Measurements from ENCODE around the gene EPO. TPM values are rescaled to one million over a fixed set of nuclear protein-coding genes. Genes with fewer than 3 reads are reported as not detected.

EPO gene
- total and polyA plus RNA-seq, 2 donors from 2014 or later: not detected

DNA sequence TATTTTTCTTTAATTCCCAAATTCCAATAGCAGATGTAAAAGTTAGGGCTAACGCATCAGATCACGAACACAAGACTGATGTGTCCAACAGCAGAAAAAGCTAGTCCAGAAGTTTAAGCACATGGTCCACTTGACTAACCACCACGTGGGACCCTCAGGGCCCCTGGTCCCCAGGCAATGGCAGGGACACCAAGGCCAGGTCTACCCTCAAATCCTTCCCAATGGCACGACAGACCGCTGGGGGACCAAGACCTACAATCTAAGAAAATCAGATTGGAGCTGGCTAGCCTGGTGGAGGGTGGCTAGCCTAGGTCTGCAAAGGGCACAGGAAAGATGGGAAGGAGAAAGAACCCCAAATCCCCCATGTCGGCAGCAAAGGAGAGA lies 27.7 kb upstream of the EPO start:
- Histone ChIP-seq H3K4me1 (ENCODE audit: control insufficient read depth in 2 of 3, insufficient read depth in 2 of 3, low read depth in 1 of 3, low read length in 3 of 3) (peaks cover 0 to 23% (median 15%) of the 10 kb centered on the region in 3 donors), H3K4me3 (ENCODE audit: low read length in 3 of 3) (peak overlapping the region; percentile 23 to 79 (median 74)), H3K9ac (ENCODE audit: low read length in 3 of 3) (peak overlapping the region in 2 of 3 donors; percentile 25 to 84), H3K36me3 (ENCODE audit: control insufficient read depth in 2 of 3, insufficient read depth in 3 of 3, low read length in 3 of 3) (peaks cover 0 to 5% (median 0%) of the 10 kb centered on the region in 3 donors), H3K9me3 (ENCODE audit: control insufficient read depth in 2 of 3, insufficient read depth in 1 of 3, low read length in 3 of 3) (no peaks in the 10 kb centered on the region), H3K27ac (ENCODE audit: low read depth in 2 of 2, low read length in 2 of 2) (no peak overlapping the region), H3K27me3 (ENCODE audit: control insufficient read depth, insufficient read depth, low read length) (no peaks in the 10 kb centered on the region)
- FAIRE-seq (no peak), DNase-seq (peak in 2 of 5 donors; percentile 37 to 41)
- intact Hi-C loops (cut with DNase I): no loop called here
- TF ChIP-seq, protein P1, sequence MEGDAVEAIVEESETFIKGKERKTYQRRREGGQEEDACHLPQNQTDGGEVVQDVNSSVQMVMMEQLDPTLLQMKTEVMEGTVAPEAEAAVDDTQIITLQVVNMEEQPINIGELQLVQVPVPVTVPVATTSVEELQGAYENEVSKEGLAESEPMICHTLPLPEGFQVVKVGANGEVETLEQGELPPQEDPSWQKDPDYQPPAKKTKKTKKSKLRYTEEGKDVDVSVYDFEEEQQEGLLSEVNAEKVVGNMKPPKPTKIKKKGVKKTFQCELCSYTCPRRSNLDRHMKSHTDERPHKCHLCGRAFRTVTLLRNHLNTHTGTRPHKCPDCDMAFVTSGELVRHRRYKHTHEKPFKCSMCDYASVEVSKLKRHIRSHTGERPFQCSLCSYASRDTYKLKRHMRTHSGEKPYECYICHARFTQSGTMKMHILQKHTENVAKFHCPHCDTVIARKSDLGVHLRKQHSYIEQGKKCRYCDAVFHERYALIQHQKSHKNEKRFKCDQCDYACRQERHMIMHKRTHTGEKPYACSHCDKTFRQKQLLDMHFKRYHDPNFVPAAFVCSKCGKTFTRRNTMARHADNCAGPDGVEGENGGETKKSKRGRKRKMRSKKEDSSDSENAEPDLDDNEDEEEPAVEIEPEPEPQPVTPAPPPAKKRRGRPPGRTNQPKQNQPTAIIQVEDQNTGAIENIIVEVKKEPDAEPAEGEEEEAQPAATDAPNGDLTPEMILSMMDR (IDR thresholded peaks at IDR 0.05; ENCODE audit: borderline replicate concordance, extremely low read depth, insufficient read depth): no peak

DNA sequence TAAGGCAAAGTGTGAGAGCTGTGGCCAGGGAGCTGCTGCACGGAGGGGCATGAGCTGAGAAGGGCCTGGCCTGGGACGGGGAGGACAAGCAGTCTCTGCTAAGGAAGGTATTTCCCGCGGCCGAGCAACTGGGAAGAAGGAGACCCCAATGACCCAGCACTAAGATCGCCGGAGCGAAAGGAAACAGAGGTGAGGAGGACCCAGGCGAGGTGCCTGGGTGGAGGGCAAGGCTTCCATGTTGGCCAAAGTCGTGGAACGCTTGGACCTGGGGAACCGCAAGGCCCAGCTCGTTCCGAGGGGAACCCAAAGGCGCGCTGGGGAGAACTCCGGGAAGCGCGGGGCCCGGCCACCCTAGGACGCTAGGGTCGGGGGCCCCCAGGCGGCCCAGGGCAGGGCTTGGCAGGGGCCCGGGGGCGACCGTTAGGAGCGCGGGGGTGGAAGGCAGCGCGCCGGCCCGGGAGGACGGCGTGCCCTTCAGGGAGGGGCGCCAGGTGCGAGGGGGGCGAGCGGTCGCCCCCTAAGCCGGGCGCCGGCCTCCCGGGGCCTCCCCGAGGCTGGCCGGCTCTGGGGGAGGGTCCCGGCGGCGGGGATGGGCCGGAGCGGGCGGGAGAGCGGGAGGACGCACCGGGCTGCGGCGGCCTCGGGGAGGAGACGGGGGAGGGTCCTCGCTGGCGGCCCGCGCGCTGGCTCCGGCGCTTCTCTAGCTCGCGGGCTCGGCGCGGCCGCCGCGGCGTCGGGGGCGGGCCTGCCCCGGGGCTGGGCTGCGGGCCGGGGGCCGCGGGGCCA lies 26.8 kb upstream of the EPO start:
- peak overlapping the region; percentile 74 to 79 (median 74) for H3K4me3 ChIP-seq (ENCODE audit: low read length in 3 of 3)
- H3K4me1 ChIP-seq (ENCODE audit: control insufficient read depth in 2 of 3, insufficient read depth in 2 of 3, low read depth in 1 of 3, low read length in 3 of 3): peaks cover 0 to 23% (median 15%) of the 10 kb centered on the region in 3 donors
- H3K36me3 ChIP-seq (ENCODE audit: control insufficient read depth in 2 of 3, insufficient read depth in 3 of 3, low read length in 3 of 3): peaks cover 0 to 1% (median 0%) of the 10 kb centered on the region in 3 donors
- TF ChIP-seq, protein P1 (IDR thresholded peaks at IDR 0.05; ENCODE audit: borderline replicate concordance, extremely low read depth, insufficient read depth): no peak
- no peak for FAIRE-seq
- H3K27me3 ChIP-seq (ENCODE audit: control insufficient read depth, insufficient read depth, low read length): no peaks in the 10 kb centered on the region
- peak overlapping the region in 1 of 2 donors; percentile 57 for H3K27ac ChIP-seq (ENCODE audit: low read depth in 2 of 2, low read length in 2 of 2)
- intact Hi-C loops (cut with DNase I): no loop called here
- H3K9me3 ChIP-seq (ENCODE audit: control insufficient read depth in 2 of 3, insufficient read depth in 1 of 3, low read length in 3 of 3): no peaks in the 10 kb centered on the region
- peak in 2 of 5 donors; percentile 70 to 74 for DNase-seq
- H3K9ac ChIP-seq (ENCODE audit: low read length in 3 of 3): peak overlapping the region; percentile 58 to 84 (median 78)

DNA sequence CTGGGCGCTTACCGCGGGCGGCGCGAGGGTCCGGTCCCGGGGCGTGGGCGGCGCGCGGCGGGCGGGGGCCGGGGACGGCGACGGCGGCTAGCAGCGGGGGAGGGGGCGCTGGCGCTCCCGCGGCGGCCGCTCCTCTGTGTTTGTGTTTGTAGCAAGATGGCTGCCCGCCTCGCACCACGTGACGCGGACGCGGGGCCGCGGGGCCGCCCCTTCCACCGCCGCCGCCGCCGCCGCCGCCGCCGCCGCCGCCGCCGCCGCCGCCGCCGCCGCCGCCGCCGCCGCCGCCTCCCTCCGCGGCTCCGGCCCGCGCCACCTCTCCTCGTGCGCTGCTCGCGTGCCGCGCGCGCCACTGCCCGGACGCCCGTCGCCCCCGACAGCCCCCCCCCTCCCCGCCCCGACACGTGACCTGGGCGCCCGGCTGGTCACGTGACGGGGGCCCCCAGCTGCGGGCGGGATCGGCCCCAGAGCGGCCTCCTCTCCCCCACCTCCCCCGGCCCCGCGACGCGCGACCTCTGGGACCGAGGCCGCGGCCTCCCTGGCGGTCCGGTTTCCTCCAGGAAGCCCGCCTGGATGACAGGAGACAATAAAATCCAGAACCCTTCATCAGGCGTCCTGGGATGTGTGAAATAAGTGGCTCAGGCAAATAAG lies 26.0 kb upstream of the EPO start, which contains the start of gene GIGYF1:
GIGYF1 (minus strand) TSS at position 153 of the 648 bp plus-strand sequence. CDS start 6,012 bp downstream, outside the sequence.
- Histone ChIP-seq H3K27ac (ENCODE audit: low read depth in 2 of 2, low read length in 2 of 2) (peak within 1 kb of the TSS in 1 of 2 donors; percentile 57), H3K27me3 (ENCODE audit: control insufficient read depth, insufficient read depth, low read length) (no peaks in the 10 kb centered on the region), H3K9ac (ENCODE audit: low read length in 3 of 3) (peak within 1 kb of the TSS; percentile 58 to 84 (median 78)), H3K9me3 (ENCODE audit: control insufficient read depth in 2 of 3, insufficient read depth in 1 of 3, low read length in 3 of 3) (no peaks in the 10 kb centered on the region), H3K4me3 (ENCODE audit: low read length in 3 of 3) (peak within 1 kb of the TSS; percentile 74 to 79 (median 74)), H3K4me1 (ENCODE audit: control insufficient read depth in 2 of 3, insufficient read depth in 2 of 3, low read depth in 1 of 3, low read length in 3 of 3) (peaks cover 0 to 23% (median 15%) of the 10 kb centered on the region in 3 donors), H3K36me3 (ENCODE audit: control insufficient read depth in 2 of 3, insufficient read depth in 3 of 3, low read length in 3 of 3) (no peaks in the 10 kb centered on the region)
- no peak for FAIRE-seq
- TF ChIP-seq, protein P1 (IDR thresholded peaks at IDR 0.05; ENCODE audit: borderline replicate concordance, extremely low read depth, insufficient read depth): no peak
- intact Hi-C loops (cut with DNase I): no loop called here
- DNase-seq: peak; percentile 65 to 93 (median 84)

All from kidney (tissue), 14 donors.